GM12878 (cell line): ENCODE data around the gene MEF2D. TPM values are rescaled to one million over a fixed set of nuclear protein-coding genes. Genes with fewer than 3 reads are reported as not detected.

Source experiments
- ATAC-seq: fragments of 200-7000 bp; cut with Tn5 transposase; 3 replicates; pipeline ENCODE4 v1.9.1; 2020; ENCODE audit warnings: mild to moderate bottlenecking, moderate library complexity
- BruUV-seq: library from RNA; stranded (reverse); fragments of 400-500 nt; replicated peaks from 2 replicates; lab custom pipeline; 2021; lab: Mats Ljungman, UMichigan
- CTCF ChIA-PET: fragments of 300-600 bp; sonication (Branson Sonifier 250); formaldehyde crosslinking; extraction: SDS; loops from one replicate; lab custom pipeline; 2021; ENCODE audit warnings: inconsistent platforms; lab: Yijun Ruan, JAX
- POLR2A ChIA-PET: fragments of 350-600 bp; formaldehyde crosslinking; extraction: SDS; loops from one replicate; lab custom pipeline; 2021; ENCODE audit warnings: inconsistent platforms; lab: Charles Lee
- RAD21 ChIA-PET: fragments of 300-600 bp; sonication (Branson Sonifier 250); formaldehyde crosslinking; loops from one replicate; lab custom pipeline; 2023; ENCODE audit warnings: antibody characterized with exemption; ENCODE audit not compliant: unreplicated experiment; lab: Charles Lee
- SMC1A ChIA-PET: fragments of 300-600 bp; sonication (Branson Sonifier 250); formaldehyde crosslinking; loops from one replicate; lab custom pipeline; 2023; ENCODE audit not compliant: unreplicated experiment, uncharacterized antibody; lab: Charles Lee
- DNase-seq: peaks from one replicate; pipeline ENCODE4 v3.0.0-alpha.2; 2011; ENCODE audit warnings: low read depth, low spot score
- FAIRE-seq: peaks from 3 replicates; lab custom pipeline; 2011; peaks lifted over from hg19 to GRCh38; lab: Jason Lieb, UNC
- H2AFZ ChIP-seq: 2 replicates; pipeline ENCODE4 v1.6.0; 2011; ENCODE audit warnings: low read depth, low read length, control low read depth; ENCODE audit not compliant: control insufficient read depth
- H3K27ac ChIP-seq: 2 replicates; pipeline ENCODE4 v1.5.1; 2011; ENCODE audit warnings: control low read depth; ENCODE audit not compliant: control insufficient read depth, insufficient read depth
- H3K27me3 ChIP-seq, 2 experiments: replicated peaks in 1 of 2; 2 replicates each; pipeline versions ENCODE4 v1.6.0 to v1.6.1; 2011; ENCODE audit warnings: low read length in 1 of 2; ENCODE audit not compliant: control insufficient read depth in 2 of 2, insufficient read depth in 2 of 2
- H3K36me3 ChIP-seq, 2 experiments: 2 replicates each; pipeline ENCODE4 v1.5.1; 2011; ENCODE audit warnings: low read length in 1 of 2; ENCODE audit not compliant: control insufficient read depth in 2 of 2, insufficient read depth in 2 of 2
- H3K4me1 ChIP-seq: 2 replicates; pipeline ENCODE4 v1.6.1; 2011; ENCODE audit warnings: mild to moderate bottlenecking, low read length, moderate library complexity, mixed read lengths; ENCODE audit not compliant: control insufficient read depth, insufficient read depth
- H3K4me2 ChIP-seq: 2 replicates; pipeline ENCODE4 v1.6.0; 2011; ENCODE audit warnings: control low read depth; ENCODE audit not compliant: control insufficient read depth, insufficient read depth
- H3K4me3 ChIP-seq: fragments of 200-600 bp; sonication (generic); 2 replicates; pipeline ENCODE4 v1.5.1; 2016
- H3K79me2 ChIP-seq: 2 replicates; pipeline ENCODE4 v1.6.0; 2011; ENCODE audit warnings: low read length; ENCODE audit not compliant: control insufficient read depth, insufficient read depth
- H3K9ac ChIP-seq: 2 replicates; pipeline ENCODE4 v1.8.0; 2011; ENCODE audit warnings: low read length, control low read depth, mixed read lengths; ENCODE audit not compliant: control insufficient read depth, insufficient read depth
- H3K9me3 ChIP-seq: replicated peaks from 3 replicates; pipeline ENCODE4 v1.5.1; 2011; ENCODE audit warnings: mild to moderate bottlenecking, low read length; ENCODE audit not compliant: control insufficient read depth, insufficient read depth
- H4K20me1 ChIP-seq: 2 replicates; pipeline ENCODE4 v1.6.0; 2011; ENCODE audit not compliant: control insufficient read depth, insufficient read depth
- ATF7 ChIP-seq: fragments of 450-650 bp; IDR thresholded peaks from 2 replicates; pipeline ENCODE4 v1.6.1; 2016; ENCODE audit warnings: low read depth, mild to moderate bottlenecking
- CBFB ChIP-seq: IDR thresholded peaks from 2 replicates; pipeline ENCODE4 v1.6.1; 2016; ENCODE audit warnings: antibody characterized with exemption, low read depth
- CEBPZ ChIP-seq: fragments of 150-350 bp; IDR thresholded peaks from 2 replicates; pipeline ENCODE4 v1.6.1; 2016; ENCODE audit warnings: low read depth, low read length
- HDGF ChIP-seq: fragments of 450-650 bp; IDR thresholded peaks from 2 replicates; pipeline ENCODE4 v1.6.1; 2016; ENCODE audit warnings: antibody characterized with exemption
- JUNB ChIP-seq: IDR thresholded peaks from 2 replicates; pipeline ENCODE4 v1.6.1; 2016; ENCODE audit warnings: antibody characterized with exemption, mild to moderate bottlenecking
- JUND ChIP-seq: IDR thresholded peaks from 2 replicates; pipeline ENCODE4 v1.6.1; 2012; ENCODE audit warnings: low read depth, mild to moderate bottlenecking, low read length, improper control_type of control experiment, moderate library complexity
- NFIC ChIP-seq: IDR thresholded peaks from 2 replicates; pipeline ENCODE4 v1.6.1; 2012; ENCODE audit warnings: low read depth, mild to moderate bottlenecking, inconsistent platforms, low read length, moderate library complexity
- PKNOX1 ChIP-seq: fragments of 450-650 bp; IDR thresholded peaks from 2 replicates; pipeline ENCODE4 v1.6.1; 2016; ENCODE audit warnings: mild to moderate bottlenecking
- POU2F2 ChIP-seq: IDR thresholded peaks from 3 replicates; pipeline ENCODE4 v1.6.1; 2011; ENCODE audit warnings: low read depth, mild to moderate bottlenecking, low read length, borderline replicate concordance
- RELA ChIP-seq: fragments of 450-650 bp; IDR thresholded peaks from 2 replicates; pipeline ENCODE4 v1.8.0; 2014; ENCODE audit warnings: borderline replicate concordance; ENCODE audit not compliant: partially characterized antibody
- SIX5 ChIP-seq: IDR thresholded peaks from 2 replicates; pipeline ENCODE4 v1.6.1; 2011; ENCODE audit warnings: mild to moderate bottlenecking, low read depth, low read length, moderate library complexity; ENCODE audit not compliant: severe bottlenecking
- SKIL ChIP-seq: fragments of 450-650 bp; IDR thresholded peaks from 2 replicates; pipeline ENCODE4 v1.6.1; 2017; ENCODE audit warnings: mild to moderate bottlenecking, low read depth, inconsistent platforms; ENCODE audit not compliant: poor library complexity, severe bottlenecking
- SRF ChIP-seq, 2 experiments: IDR thresholded peaks; 2 replicates each; pipeline ENCODE4 v1.6.1; 2011; ENCODE audit warnings: low read depth in 2 of 2, low read length in 2 of 2, mild to moderate bottlenecking in 1 of 2, moderate library complexity in 1 of 2
- ZBTB4 ChIP-seq: fragments of 450-650 bp; formaldehyde crosslinking; IDR thresholded peaks from 2 replicates; pipeline ENCODE4 v1.4.0; 2022; ENCODE audit warnings: mild to moderate bottlenecking, moderate library complexity
- ZZZ3 ChIP-seq: IDR thresholded peaks from 2 replicates; pipeline ENCODE4 v1.6.1; 2011; ENCODE audit warnings: low read depth; ENCODE audit not compliant: control insufficient read depth, insufficient read length
- WGBS: methylation state at CpG from one replicate; pipeline ENCODE4 v1.1.6; 2016; ENCODE audit warnings: low lambda C conversion rate; ENCODE audit not compliant: insufficient replicate concordance, insufficient coverage; ENCODE audit errors: missing lambda C conversion rate; 5-methylcytosine and 5-hydroxymethylcytosine counted together
- in situ Hi-C: fragments of 300-500 bp; cut with MboI; formaldehyde crosslinking; loops from 9 replicates; pipeline ENCODE4 v1.14.3; 2018; ENCODE audit warnings: mixed read lengths
- intact Hi-C: fragments of 100-400 bp; cut with micrococcal nuclease; formaldehyde crosslinking; loops from one replicate; pipeline ENCODE4 v1.14.2; 2022; ENCODE audit not compliant: unreplicated experiment
- polyA plus RNA-seq, 11 experiments: library from polyadenylated mRNA; depleted of rRNA in 4 of 11; unstranded in 6 of 11; stranded (reverse) in 5 of 11; fragments of >200 nt; fragmentation: Nextera tagmentation in 4 of 11; fragmentation: Illumina TruSeq in 1 of 11; extraction: Ambion mirVana in 4 of 11; extraction: Trizol in 1 of 11; gene quantifications; 1 replicate in 1 of 11; 2 replicates in 10 of 11; pipeline versions ENCODE4 v1.2.1 to v1.2.3, GENCODE V29; 2011 to 2016; ENCODE audit warnings: inconsistent platforms in 2 of 11, missing spikeins in 2 of 11, low read depth in 1 of 11
- total RNA-seq, 4 experiments: library from RNA; depleted of rRNA in 3 of 4; stranded (reverse); fragments of >200 nt in 3 of 4; fragmentation: Illumina TruSeq in 1 of 4; extraction: Trizol in 1 of 4; gene quantifications; 2 replicates each; pipeline versions ENCODE4 v1.2.1 to v1.2.3, GENCODE V29; 2013 to 2021

Gene MEF2D
- total and polyA plus RNA-seq, 10 of the 15 experiments (the other 5 are each of a cell fraction or from before 2014, with no cell fraction given): 0.61 to 53.0 (median 15.2) TPM

GRCh38 chr1:156458181-156458503 lies 42.4 kb downstream of the MEF2D start:
- FAIRE-seq (no peak), DNase-seq (no peak), ATAC-seq (no peak)
- H3K4me3 ChIP-seq: no peak overlapping the region
- no peaks in the 10 kb centered on the region for H3K36me3 ChIP-seq
- CTCF ChIA-PET: interaction anchor here (0.6 to 3.5 kb wide), 15 partner anchors 12 to 315 kb away, joined by 3 to 26 read pairs (median 7); partner anchors contain the start of genes IQGAP3 and MEF2D
- H3K27me3 ChIP-seq: no peaks in the 10 kb centered on the region; a peak in 1 of 4 replicates
- H3K9ac ChIP-seq: no peak overlapping the region
- POLR2A ChIA-PET: interaction anchor here (0.6 to 2.5 kb wide), 8 partner anchors 29 to 142 kb away, joined by 3 to 21 read pairs (median 9); partner anchors contain the start of genes GPATCH4 and MEF2D
- H4K20me1 ChIP-seq: no peaks in the 10 kb centered on the region
- SMC1A ChIA-PET: interaction anchor here (1.0 to 3.2 kb wide), 12 partner anchors 12 to 269 kb away, joined by 3 to 18 read pairs (median 7); partner anchors contain the start of genes GPATCH4, MEF2D and NAXE
- no peak overlapping the region for H2AFZ ChIP-seq
- no peaks in the 10 kb centered on the region for H3K9me3 ChIP-seq
- in situ Hi-C loops (loop anchor here (10.0 kb wide), 1 partner anchor 147 kb away; the partner anchor contains the start of gene GPATCH4), intact Hi-C loops (no loop called here)
- no peak overlapping the region for H3K27ac ChIP-seq
- RAD21 ChIA-PET: interaction anchor here (0.7 to 2.7 kb wide), 14 partner anchors 12 to 147 kb away, joined by 3 to 25 read pairs (median 8); partner anchors contain the start of genes MEF2D and NAXE
- no peaks in the 10 kb centered on the region for H3K79me2 ChIP-seq
- no peak overlapping the region for H3K4me2 ChIP-seq
- no TSS peak for BruUV-seq
- WGBS: 91% methylated on average over 3 of the region's 3 CpGs
- H3K4me1 ChIP-seq: peaks cover 5% of the 10 kb centered on the region
- TF ChIP-seq SRF (IDR thresholded peaks at IDR 0.05; ENCODE audit: low read depth in 2 of 2, low read length in 2 of 2): no peak
- TF ChIP-seq POU2F2: no peak
- no peak for TF ChIP-seq HDGF
- no peak for TF ChIP-seq SKIL
- TF ChIP-seq ATF7: no peak
- TF ChIP-seq ZBTB4: no peak
- TF ChIP-seq ZZZ3: no peak
- no peak for TF ChIP-seq JUNB
- no peak for TF ChIP-seq RELA
- no peak for TF ChIP-seq JUND
- TF ChIP-seq PKNOX1: no peak
- no peak for TF ChIP-seq NFIC
- no peak for TF ChIP-seq CEBPZ
- no peak for TF ChIP-seq SIX5
- TF ChIP-seq CBFB: no peak
